LNCaP clone FGC (cell line): ENCODE measurements around the gene MAMDC2.

Experiments
- DNase-seq: peaks from one replicate; pipeline ENCODE4 v3.0.0-alpha.2; 2011; ENCODE audit warnings: low read depth
- H3K4me3 ChIP-seq: 2 replicates; pipeline ENCODE4 v1.5.1; 2011; ENCODE audit warnings: mild to moderate bottlenecking, low read depth, low read length, control low read depth
- TF ChIP-seq, protein P1 (sequence below): IDR thresholded peaks from 2 replicates; pipeline ENCODE4 v1.5.1; 2012; ENCODE audit warnings: mild to moderate bottlenecking; ENCODE audit not compliant: control insufficient read depth, insufficient read depth; ENCODE audit errors: extremely low read depth

MAMDC2 gene

DNA sequence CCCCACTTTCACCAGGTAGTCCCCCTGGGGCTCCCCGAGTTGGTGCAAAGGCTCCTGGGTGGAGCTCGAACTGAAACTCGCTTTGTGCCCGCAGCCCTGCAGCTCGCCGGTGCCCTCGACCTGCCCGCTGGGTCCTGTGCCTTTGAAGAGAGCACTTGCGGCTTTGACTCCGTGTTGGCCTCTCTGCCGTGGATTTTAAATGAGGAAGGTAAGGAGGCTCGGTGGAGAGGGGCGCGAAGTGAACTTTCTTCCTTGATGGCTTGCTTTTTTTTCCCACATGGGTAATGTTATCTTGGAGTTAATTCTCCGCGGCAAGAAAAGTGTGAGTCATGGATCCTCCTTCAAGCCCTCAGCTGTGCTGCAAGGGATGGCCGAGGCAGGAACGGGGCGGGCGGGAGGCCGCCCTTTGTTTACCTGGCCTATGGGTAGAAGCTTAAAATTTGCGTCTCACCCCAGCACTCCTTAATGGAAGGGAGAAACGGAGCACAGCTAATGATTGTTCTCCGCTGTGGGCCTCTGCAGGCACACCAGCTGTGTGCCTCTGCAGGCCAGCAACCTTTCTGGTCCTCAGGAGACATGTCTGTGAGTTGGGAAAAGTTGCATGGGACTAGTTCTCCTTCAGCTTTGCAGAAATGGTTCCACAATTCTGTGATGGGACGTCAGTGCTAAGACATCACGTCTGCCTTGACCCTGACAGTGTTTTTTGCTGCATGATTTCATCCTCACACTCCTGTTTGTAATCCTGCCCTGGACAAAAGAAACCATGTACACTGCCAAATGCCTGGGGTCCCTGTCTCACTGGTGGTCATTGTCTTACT, 1.1 kb downstream of the MAMDC2 start:
- no peak overlapping the region for H3K4me3 ChIP-seq
- DNase-seq: no peak
- TF ChIP-seq, protein P1, sequence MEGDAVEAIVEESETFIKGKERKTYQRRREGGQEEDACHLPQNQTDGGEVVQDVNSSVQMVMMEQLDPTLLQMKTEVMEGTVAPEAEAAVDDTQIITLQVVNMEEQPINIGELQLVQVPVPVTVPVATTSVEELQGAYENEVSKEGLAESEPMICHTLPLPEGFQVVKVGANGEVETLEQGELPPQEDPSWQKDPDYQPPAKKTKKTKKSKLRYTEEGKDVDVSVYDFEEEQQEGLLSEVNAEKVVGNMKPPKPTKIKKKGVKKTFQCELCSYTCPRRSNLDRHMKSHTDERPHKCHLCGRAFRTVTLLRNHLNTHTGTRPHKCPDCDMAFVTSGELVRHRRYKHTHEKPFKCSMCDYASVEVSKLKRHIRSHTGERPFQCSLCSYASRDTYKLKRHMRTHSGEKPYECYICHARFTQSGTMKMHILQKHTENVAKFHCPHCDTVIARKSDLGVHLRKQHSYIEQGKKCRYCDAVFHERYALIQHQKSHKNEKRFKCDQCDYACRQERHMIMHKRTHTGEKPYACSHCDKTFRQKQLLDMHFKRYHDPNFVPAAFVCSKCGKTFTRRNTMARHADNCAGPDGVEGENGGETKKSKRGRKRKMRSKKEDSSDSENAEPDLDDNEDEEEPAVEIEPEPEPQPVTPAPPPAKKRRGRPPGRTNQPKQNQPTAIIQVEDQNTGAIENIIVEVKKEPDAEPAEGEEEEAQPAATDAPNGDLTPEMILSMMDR: no peak

- no peak overlapping the region for H3K4me3 ChIP-seq
- TF ChIP-seq, protein P1: no peak
- no peak for DNase-seq
Observed at GRCh38 chr9:70045452-70045851, 1.8 kb downstream of the MAMDC2 start.

- H3K4me3 ChIP-seq: no peak overlapping the region
- no peak for DNase-seq
- TF ChIP-seq, protein P1: no peak
Observed at GRCh38 chr9:70046274-70047070, 2.8 kb downstream of the MAMDC2 start.

- TF ChIP-seq, protein P1: no peak
- no peak overlapping the region for H3K4me3 ChIP-seq
- DNase-seq: peak; percentile 44
Observed at GRCh38 chr9:70049236-70049635, 5.6 kb downstream of the MAMDC2 start.

- TF ChIP-seq, protein P1: no peak
- DNase-seq: peak; percentile 47
- H3K4me3 ChIP-seq: no peak overlapping the region
Observed at GRCh38 chr9:70049672-70050271, 6.1 kb downstream of the MAMDC2 start.

- TF ChIP-seq, protein P1: no peak
- H3K4me3 ChIP-seq: no peak overlapping the region
- peak; percentile 91 for DNase-seq
Observed at GRCh38 chr9:70052768-70053167, 9.1 kb downstream of the MAMDC2 start.
